GM13976 (cell line): ENCODE measurements around the gene ZNF329.

Experiments used
- DNase-seq: peaks from one replicate; pipeline ENCODE4 v3.0.0; 2012; ENCODE audit warnings: low spot score
- CTCF ChIP-seq: IDR thresholded peaks from 2 replicates; pipeline ENCODE4 v1.5.1; 2012; ENCODE audit warnings: borderline replicate concordance, mild to moderate bottlenecking; ENCODE audit not compliant: insufficient read depth; ENCODE audit errors: extremely low read depth, missing control alignments, control extremely low read depth
- in situ Hi-C: fragments of 300-500 bp; cut with MboI; formaldehyde crosslinking; loops from one replicate; pipeline ENCODE4 v1.12.0; 2022; ENCODE audit warnings: low sequenced_read_pairs, mixed read lengths, inconsistent platforms; ENCODE audit not compliant: unreplicated experiment

The ZNF329 gene

GRCh38 chr19:58118979-58119733 lies 31.4 kb downstream of the ZNF329 start:
- no peak for DNase-seq
- no peak for TF ChIP-seq CTCF
- in situ Hi-C loops = no loop called here

- in situ Hi-C loops = no loop called here
- DNase-seq = no peak
- no peak for TF ChIP-seq CTCF
Measured at GRCh38 chr19:58117841-58118575, 32.6 kb downstream of the ZNF329 start.

GRCh38 chr19:58108546-58108817 lies 42.1 kb downstream of the ZNF329 start:
- no peak for TF ChIP-seq CTCF
- in situ Hi-C loops = no loop called here
- no peak for DNase-seq

GRCh38 chr19:58107778-58108545 lies 42.6 kb downstream of the ZNF329 start:
- in situ Hi-C loops = no loop called here
- TF ChIP-seq CTCF = no peak
- no peak for DNase-seq

- DNase-seq = no peak
- in situ Hi-C loops = no loop called here
Measured at GRCh38 chr19:58098682-58098998, 51.9 kb downstream of the ZNF329 start.

More at GRCh38 chr19:58098682-58098998, 51.9 kb downstream of the ZNF329 start:
- TF ChIP-seq CTCF = no peak
